ENCODE results near the gene RFLNA. TPM values are rescaled to one million over a fixed set of nuclear protein-coding genes. Genes with fewer than 3 reads are reported as not detected.

Gene RFLNA
- polyA plus RNA-seq, 1 donor from 2014 or later: 9.6 TPM

- no peak overlapping the region for H3K27ac ChIP-seq (ENCODE audit: low read length)
- no peaks in the 10 kb centered on the region for H3K9me2 ChIP-seq (ENCODE audit: insufficient read depth, low read length)
- H4K20me1 ChIP-seq (ENCODE audit: insufficient read depth): no peaks in the 10 kb centered on the region
- no peaks in the 10 kb centered on the region for H3F3A ChIP-seq (ENCODE audit: insufficient read depth, low read length, poor library complexity, severe bottlenecking)
- H3K9ac ChIP-seq (ENCODE audit: low read length): no peak overlapping the region
- no peak overlapping the region for H2AFZ ChIP-seq (ENCODE audit: low read depth, low read length)
- H3K4me3 ChIP-seq (ENCODE audit: low read length): no peak overlapping the region
- no peaks in the 10 kb centered on the region for H3K36me3 ChIP-seq (ENCODE audit: insufficient read depth, low read length)
- no peaks in the 10 kb centered on the region for H3K9me3 ChIP-seq (ENCODE audit: low read length)
- TF ChIP-seq POLR2AphosphoS5 (IDR thresholded peaks at IDR 0.05): no peak
- no peak for TF ChIP-seq TAF1 (IDR thresholded peaks at IDR 0.05; ENCODE audit: low read depth)
- no peak for TF ChIP-seq MXI1 (conservative IDR thresholded peaks at IDR 0.05; ENCODE audit: poor library complexity, severe bottlenecking)
- no peak for TF ChIP-seq EP300 (conservative IDR thresholded peaks at IDR 0.05; ENCODE audit: poor library complexity, severe bottlenecking)
- TF ChIP-seq, protein P1, sequence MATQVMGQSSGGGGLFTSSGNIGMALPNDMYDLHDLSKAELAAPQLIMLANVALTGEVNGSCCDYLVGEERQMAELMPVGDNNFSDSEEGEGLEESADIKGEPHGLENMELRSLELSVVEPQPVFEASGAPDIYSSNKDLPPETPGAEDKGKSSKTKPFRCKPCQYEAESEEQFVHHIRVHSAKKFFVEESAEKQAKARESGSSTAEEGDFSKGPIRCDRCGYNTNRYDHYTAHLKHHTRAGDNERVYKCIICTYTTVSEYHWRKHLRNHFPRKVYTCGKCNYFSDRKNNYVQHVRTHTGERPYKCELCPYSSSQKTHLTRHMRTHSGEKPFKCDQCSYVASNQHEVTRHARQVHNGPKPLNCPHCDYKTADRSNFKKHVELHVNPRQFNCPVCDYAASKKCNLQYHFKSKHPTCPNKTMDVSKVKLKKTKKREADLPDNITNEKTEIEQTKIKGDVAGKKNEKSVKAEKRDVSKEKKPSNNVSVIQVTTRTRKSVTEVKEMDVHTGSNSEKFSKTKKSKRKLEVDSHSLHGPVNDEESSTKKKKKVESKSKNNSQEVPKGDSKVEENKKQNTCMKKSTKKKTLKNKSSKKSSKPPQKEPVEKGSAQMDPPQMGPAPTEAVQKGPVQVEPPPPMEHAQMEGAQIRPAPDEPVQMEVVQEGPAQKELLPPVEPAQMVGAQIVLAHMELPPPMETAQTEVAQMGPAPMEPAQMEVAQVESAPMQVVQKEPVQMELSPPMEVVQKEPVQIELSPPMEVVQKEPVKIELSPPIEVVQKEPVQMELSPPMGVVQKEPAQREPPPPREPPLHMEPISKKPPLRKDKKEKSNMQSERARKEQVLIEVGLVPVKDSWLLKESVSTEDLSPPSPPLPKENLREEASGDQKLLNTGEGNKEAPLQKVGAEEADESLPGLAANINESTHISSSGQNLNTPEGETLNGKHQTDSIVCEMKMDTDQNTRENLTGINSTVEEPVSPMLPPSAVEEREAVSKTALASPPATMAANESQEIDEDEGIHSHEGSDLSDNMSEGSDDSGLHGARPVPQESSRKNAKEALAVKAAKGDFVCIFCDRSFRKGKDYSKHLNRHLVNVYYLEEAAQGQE (IDR thresholded peaks at IDR 0.05; ENCODE audit: borderline replicate concordance): no peak
- TF ChIP-seq RAD21 (conservative IDR thresholded peaks at IDR 0.05): no peak
- no peak for TF ChIP-seq SMC3 (conservative IDR thresholded peaks at IDR 0.05; ENCODE audit: poor library complexity)
- TF ChIP-seq CTCF (IDR thresholded peaks at IDR 0.05; ENCODE audit: poor library complexity, severe bottlenecking): no peak
- TF ChIP-seq EZH2 (IDR thresholded peaks at IDR 0.05; ENCODE audit: borderline replicate concordance, insufficient read depth, low read length, poor library complexity, severe bottlenecking): no peak
- no peak overlapping the region for H3K4me2 ChIP-seq (ENCODE audit: low read length)
- H3K27me3 ChIP-seq (ENCODE audit: insufficient read depth, low read depth, low read length): no peaks in the 10 kb centered on the region
- H3K79me2 ChIP-seq (replicated peaks; ENCODE audit: insufficient read depth, low read length): no peaks in the 10 kb centered on the region
These were observed 45.7 kb upstream of the RFLNA start for GRCh38 chr12:124248941-124249825.

DNA sequence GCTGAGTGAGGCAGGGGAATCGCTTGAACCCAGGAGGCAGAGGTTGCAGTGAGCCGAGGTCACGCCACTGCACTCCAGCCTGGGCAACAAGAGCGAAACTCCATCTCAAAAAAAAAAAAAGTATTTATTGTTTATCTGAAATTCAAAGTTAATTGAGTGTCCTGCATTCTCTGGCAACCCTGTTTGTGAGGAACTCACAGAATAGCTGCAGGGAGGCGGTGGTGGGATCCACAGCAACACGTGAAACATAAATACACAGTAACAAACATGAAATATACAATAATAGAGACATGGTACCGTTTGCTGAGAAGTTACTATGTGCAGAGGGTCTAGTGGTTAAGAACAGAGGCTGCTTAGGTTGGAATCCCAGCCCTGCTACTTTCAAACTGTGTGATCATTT is 43.7 kb upstream of the RFLNA start:
- Histone ChIP-seq H3K9me3 (ENCODE audit: low read length) (no peaks in the 10 kb centered on the region), H3K9me2 (ENCODE audit: insufficient read depth, low read length) (no peaks in the 10 kb centered on the region), H2AFZ (ENCODE audit: low read depth, low read length) (no peak overlapping the region), H3K79me2 (replicated peaks; ENCODE audit: insufficient read depth, low read length) (no peaks in the 10 kb centered on the region), H3K4me2 (ENCODE audit: low read length) (no peak overlapping the region), H3K27ac (ENCODE audit: low read length) (no peak overlapping the region), H3K27me3 (ENCODE audit: insufficient read depth, low read depth, low read length) (no peaks in the 10 kb centered on the region), H3K4me3 (ENCODE audit: low read length) (no peak overlapping the region), H3K36me3 (ENCODE audit: insufficient read depth, low read length) (no peaks in the 10 kb centered on the region), H3F3A (ENCODE audit: insufficient read depth, low read length, poor library complexity, severe bottlenecking) (no peaks in the 10 kb centered on the region), H4K20me1 (ENCODE audit: insufficient read depth) (no peaks in the 10 kb centered on the region), H3K9ac (ENCODE audit: low read length) (no peak overlapping the region)
- TF ChIP-seq POLR2AphosphoS5 (IDR thresholded peaks at IDR 0.05) (no peak), EZH2 (IDR thresholded peaks at IDR 0.05; ENCODE audit: borderline replicate concordance, insufficient read depth, low read length, poor library complexity, severe bottlenecking) (no peak), RAD21 (conservative IDR thresholded peaks at IDR 0.05) (no peak), MXI1 (conservative IDR thresholded peaks at IDR 0.05; ENCODE audit: poor library complexity, severe bottlenecking) (no peak), EP300 (conservative IDR thresholded peaks at IDR 0.05; ENCODE audit: poor library complexity, severe bottlenecking) (no peak), SMC3 (conservative IDR thresholded peaks at IDR 0.05; ENCODE audit: poor library complexity) (no peak), TAF1 (IDR thresholded peaks at IDR 0.05; ENCODE audit: low read depth) (no peak), CTCF (IDR thresholded peaks at IDR 0.05; ENCODE audit: poor library complexity, severe bottlenecking) (no peak)
- TF ChIP-seq, protein P1 (IDR thresholded peaks at IDR 0.05; ENCODE audit: borderline replicate concordance): no peak
